ENCODE measurements around the gene NOS1AP. TPM values are rescaled to one million over a fixed set of nuclear protein-coding genes. Genes with fewer than 3 reads are reported as not detected.
"Not testable (repeated sequence)": the region's sequence is repeated elsewhere in the genome, so short reads cannot be mapped to it uniquely, and the experiment has no call there.

Gene NOS1AP
- total RNA-seq, 1 donor from 2014 or later: 1.4 TPM

GRCh38 chr1:162197615-162198421 lies 128.3 kb downstream of the NOS1AP start:
- peak; percentile 88 for ATAC-seq

GRCh38 chr1:162200096-162200847 lies 130.8 kb downstream of the NOS1AP start:
- ATAC-seq: no peak

- ATAC-seq: not testable (repeated sequence)
These were observed 131.6 kb downstream of the NOS1AP start for GRCh38 chr1:162201062-162201461.

DNA sequence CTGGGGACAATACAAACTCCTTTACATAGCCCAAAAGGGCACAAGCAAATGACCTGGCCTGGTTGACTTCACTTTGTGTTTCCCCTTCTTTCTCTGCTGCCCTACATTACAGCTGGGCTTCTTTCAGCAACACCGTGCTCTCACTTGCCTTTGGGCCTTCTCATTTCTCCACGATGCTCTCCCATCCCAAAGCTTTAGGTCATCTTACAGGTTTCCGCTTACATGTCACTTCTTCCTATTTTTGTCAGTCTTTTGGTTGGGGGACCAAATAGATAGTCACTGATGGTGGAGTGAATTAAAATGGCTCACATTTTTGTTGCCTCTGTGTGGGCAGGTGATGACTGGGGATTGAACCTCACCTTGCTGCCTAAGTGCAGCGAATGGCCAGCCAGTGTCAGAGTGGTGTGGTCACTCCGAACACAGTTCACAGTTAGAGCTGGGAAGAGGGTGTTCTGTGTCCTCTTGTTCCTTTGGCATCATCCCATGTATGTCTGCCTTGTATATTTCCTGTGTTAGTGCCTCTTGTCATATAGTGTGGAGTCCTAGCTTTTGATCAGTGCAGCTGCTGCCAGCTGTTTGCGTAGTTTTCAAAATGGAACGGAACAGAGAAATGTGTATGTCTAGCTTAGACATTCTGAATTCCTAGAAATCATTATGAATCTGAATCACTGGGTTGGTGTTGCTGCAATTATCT lies 134.8 kb downstream of the NOS1AP start:
- no peak for ATAC-seq

DNA sequence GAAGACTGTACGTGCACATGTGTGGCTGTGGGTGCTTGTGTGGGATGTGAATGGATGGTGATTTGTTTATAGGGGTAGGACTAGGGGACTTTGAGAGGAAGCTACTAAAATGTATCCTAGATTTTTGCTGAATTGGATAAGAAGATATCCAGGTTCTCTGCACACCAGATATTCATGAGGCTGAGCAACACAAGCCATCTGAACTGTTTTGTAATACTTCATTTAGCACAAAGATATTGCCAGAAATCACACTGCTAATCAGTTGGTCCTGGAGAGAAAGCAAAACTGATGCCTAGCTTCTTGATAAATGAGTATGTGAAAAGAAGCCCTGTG lies 135.3 kb downstream of the NOS1AP start:
- no peak for ATAC-seq

GRCh38 chr1:162206300-162206699 lies 136.8 kb downstream of the NOS1AP start:
- no peak for ATAC-seq

GRCh38 chr1:162206749-162207635 lies 137.5 kb downstream of the NOS1AP start:
- ATAC-seq: peak; percentile 87

- peak; percentile 22 for ATAC-seq
These were observed 138.4 kb downstream of the NOS1AP start for GRCh38 chr1:162207862-162208261.

GRCh38 chr1:162210196-162210595 lies 140.7 kb downstream of the NOS1AP start:
- ATAC-seq: no peak

GRCh38 chr1:162212713-162213112 lies 143.2 kb downstream of the NOS1AP start:
- no peak for ATAC-seq

GRCh38 chr1:162213281-162213912 lies 143.9 kb downstream of the NOS1AP start:
- peak; percentile 26 for ATAC-seq

GRCh38 chr1:162214202-162214601 lies 144.7 kb downstream of the NOS1AP start:
- no peak for ATAC-seq

- no peak for ATAC-seq
These were observed 146.4 kb downstream of the NOS1AP start for GRCh38 chr1:162215902-162216301.

DNA sequence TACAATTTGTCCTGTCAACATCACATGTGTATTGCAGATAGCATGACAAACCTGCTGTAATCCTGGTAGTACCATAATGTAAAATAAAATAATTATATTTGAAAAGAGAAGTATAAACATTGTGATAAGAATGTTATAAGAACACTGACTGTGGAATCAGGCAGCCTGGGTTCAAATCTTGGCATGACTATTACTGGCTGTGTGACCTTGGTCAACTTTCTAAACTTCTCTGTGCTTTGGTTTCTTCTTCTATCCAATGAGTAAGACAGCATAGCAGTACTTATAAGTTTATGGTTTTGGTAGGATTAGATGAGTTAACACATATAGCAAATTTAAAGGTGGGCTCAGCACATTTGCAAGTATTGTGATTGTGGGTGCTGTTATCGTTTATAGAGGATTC lies 147.1 kb downstream of the NOS1AP start:
- no peak for ATAC-seq

- no peak for ATAC-seq
These were observed 148.2 kb downstream of the NOS1AP start for GRCh38 chr1:162217706-162218105.

- no peak for ATAC-seq
These were observed 149.1 kb downstream of the NOS1AP start for GRCh38 chr1:162218546-162218945.

DNA sequence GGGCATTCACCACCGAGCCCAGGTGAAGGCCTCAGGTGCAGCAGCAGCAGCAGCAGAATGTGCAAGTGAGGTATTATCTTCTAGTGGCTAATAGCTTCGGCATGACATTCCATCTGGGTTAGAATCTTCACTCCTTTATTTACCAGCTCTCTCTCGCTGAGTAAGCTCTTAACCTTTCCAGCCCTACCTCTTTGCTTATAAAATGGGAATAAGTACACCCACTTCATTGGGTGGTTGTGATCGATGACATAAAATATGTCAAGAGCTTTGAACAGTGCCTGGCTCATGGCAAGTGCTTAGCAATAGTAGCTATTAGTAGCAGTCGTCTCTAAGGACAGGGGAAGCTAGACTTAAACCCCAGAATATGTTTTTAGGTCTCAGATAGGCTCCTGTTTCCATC lies 149.5 kb downstream of the NOS1AP start:
- no peak for ATAC-seq

DNA sequence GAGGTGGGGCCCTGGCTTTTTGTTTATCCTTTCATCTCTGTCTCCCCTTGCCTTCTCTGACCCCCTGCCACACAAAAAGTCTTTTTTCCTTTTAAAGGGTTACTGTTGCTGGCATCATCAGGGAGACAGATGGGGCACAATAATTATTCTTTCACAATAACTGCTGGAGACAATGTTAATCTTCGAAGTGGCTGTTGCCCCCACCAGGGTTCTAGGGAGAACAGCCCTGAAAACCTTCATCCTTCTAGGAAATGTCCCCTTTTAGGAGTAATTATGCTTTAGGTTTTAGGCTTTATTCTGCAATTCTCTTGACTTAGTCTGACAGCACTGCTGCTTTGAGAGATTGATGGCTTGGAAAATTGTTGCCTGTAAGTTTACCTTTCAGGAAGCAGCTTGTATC lies 150.0 kb downstream of the NOS1AP start:
- ATAC-seq: no peak

DNA sequence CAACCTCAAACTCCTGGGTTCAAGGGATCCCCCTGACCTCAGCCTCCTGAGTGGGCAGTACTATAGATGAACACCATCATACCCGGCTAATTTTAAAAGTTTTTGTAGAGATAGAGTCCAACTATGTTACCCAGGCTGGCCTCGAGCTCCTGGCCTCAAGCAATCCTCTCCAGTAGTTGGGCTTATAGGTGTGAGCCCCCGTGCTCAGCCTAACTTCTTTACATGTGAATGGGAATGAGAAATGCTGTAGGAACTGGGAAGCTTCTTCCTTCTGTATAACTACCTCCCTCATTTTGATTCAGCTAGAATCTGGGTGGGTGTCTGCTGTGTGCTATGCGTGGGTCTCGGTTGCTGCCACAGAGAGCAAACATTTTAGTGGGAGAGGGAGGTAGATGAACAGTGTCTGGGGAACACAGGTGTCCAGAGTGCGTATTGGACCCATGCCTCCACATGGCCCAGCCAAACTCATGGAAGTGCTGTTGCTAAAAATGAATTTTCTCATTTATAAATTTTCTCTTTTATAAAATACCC lies 150.6 kb downstream of the NOS1AP start:
- no peak for ATAC-seq

DNA sequence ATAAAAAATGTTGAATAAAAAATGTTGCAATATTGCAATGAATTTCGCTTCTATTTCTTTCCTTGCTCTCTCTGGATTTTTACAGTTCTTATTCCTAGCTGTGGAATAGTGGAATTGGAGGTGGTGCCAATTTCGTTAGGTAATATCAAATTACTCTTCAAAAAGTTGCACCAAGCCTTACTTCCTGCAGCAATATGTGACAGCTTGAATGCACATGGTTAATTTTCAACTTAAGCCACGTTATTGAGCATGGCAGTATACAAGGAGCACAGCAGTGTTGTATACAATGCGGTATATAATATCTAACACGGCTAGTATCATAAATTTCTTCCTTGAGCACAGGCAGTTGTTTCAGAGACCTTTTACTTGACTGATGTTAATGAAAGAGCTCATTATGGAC lies 152.5 kb downstream of the NOS1AP start:
- no peak for ATAC-seq

DNA sequence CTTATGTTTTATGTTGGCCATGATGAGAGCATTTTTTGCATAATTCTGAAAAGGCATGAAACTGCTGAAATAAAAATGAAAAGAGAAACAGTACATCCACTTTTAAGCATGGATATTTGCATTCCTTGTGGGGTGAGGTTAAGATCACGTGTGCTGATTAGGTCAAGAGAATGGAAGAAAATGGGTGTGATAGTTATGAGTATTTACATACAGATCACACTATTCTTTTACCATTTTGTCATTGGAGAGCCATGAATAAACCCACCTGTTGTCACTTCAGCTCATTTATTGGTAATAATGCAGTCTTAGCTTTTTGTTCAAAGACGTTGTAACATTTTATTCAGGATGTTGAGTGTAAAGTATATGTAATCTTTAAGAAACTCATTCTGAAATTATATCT lies 153.2 kb downstream of the NOS1AP start:
- ATAC-seq: no peak

- ATAC-seq: no peak
These were observed 154.0 kb downstream of the NOS1AP start for GRCh38 chr1:162223488-162223887.
